HEK293 (cell line): Measurements from ENCODE around the gene PKD2L1.

Source experiments
- CTCF ChIA-PET: fragments of 350-600 bp; formaldehyde crosslinking; extraction: SDS; loops from one replicate; lab custom pipeline; 2021; ENCODE audit warnings: antibody characterized with exemption; lab: Yijun Ruan, JAX
- POLR2A ChIA-PET: fragments of 300-600 bp; formaldehyde crosslinking; extraction: SDS; loops from one replicate; lab custom pipeline; 2020; ENCODE audit warnings: antibody characterized with exemption, inconsistent platforms; lab: Yijun Ruan, JAX
- H3K27ac ChIP-seq: fragments of 200-500 bp; sonication (Bioruptor generic); 2 replicates; pipeline ENCODE4 v1.5.1; 2014; ENCODE audit warnings: low read depth, low read length, control low read depth, inconsistent platforms; ENCODE audit errors: extremely low read depth
- H3K36me3 ChIP-seq, 2 experiments: fragments of 200-500 bp in 1 of 2; sonication (Bioruptor generic) in 1 of 2; 1 replicate in 1 of 2; 2 replicates in 1 of 2; pipeline ENCODE4 v1.5.1; 2014 to 2017; ENCODE audit warnings: inconsistent platforms in 2 of 2, low read length in 2 of 2; ENCODE audit not compliant: control insufficient read depth in 2 of 2, insufficient read depth in 1 of 2
- H3K4me1 ChIP-seq: fragments of 200-500 bp; sonication (Bioruptor generic); 2 replicates; pipeline ENCODE4 v1.5.1; 2014; ENCODE audit warnings: mild to moderate bottlenecking, low read length, inconsistent platforms; ENCODE audit not compliant: control insufficient read depth, insufficient read depth
- H3K4me3 ChIP-seq: 2 replicates; pipeline ENCODE4 v1.5.1; 2011; ENCODE audit warnings: low read depth, mild to moderate bottlenecking, control low read depth, low read length, moderate library complexity
- H3K9me3 ChIP-seq: fragments of 200-500 bp; sonication (Bioruptor generic); 2 replicates; pipeline ENCODE4 v1.5.1; 2014; ENCODE audit warnings: low read depth, low read length, inconsistent platforms; ENCODE audit not compliant: control insufficient read depth, insufficient read depth
- HIC1 ChIP-seq: fragments of 450-650 bp; formaldehyde crosslinking; IDR thresholded peaks from 2 replicates; pipeline ENCODE4 v1.5.1; 2016; ENCODE audit warnings: missing biosample characterization, missing genetic modification characterization
- KLF1 ChIP-seq: fragments of 450-650 bp; formaldehyde crosslinking; IDR thresholded peaks from 2 replicates; pipeline ENCODE4 v1.5.1; 2016; ENCODE audit warnings: missing biosample characterization, missing genetic modification characterization
- KLF7 ChIP-seq: fragments of 450-650 bp; formaldehyde crosslinking; IDR thresholded peaks from 2 replicates; pipeline ENCODE4 v1.5.1; 2016; ENCODE audit warnings: missing biosample characterization, missing genetic modification characterization, borderline replicate concordance
- KLF8 ChIP-seq: fragments of 450-650 bp; formaldehyde crosslinking; IDR thresholded peaks from 2 replicates; pipeline ENCODE4 v1.5.1; 2016; ENCODE audit warnings: missing biosample characterization, missing genetic modification characterization
- KLF9 ChIP-seq: fragments of 450-650 bp; formaldehyde crosslinking; IDR thresholded peaks from 2 replicates; pipeline ENCODE4 v1.5.1; 2016; ENCODE audit warnings: missing biosample characterization, missing genetic modification characterization, low read depth
- PRDM4 ChIP-seq: fragments of 450-650 bp; formaldehyde crosslinking; IDR thresholded peaks from 2 replicates; pipeline ENCODE4 v1.5.1; 2017; ENCODE audit warnings: missing biosample characterization, missing genetic modification characterization
- SCRT1 ChIP-seq: fragments of 450-650 bp; formaldehyde crosslinking; IDR thresholded peaks from 2 replicates; pipeline ENCODE4 v1.5.1; 2016; ENCODE audit warnings: missing biosample characterization, missing genetic modification characterization, borderline replicate concordance
- TRIM28 ChIP-seq: IDR thresholded peaks from 2 replicates; pipeline ENCODE4 v1.6.1; 2011; ENCODE audit warnings: low read length, control low read depth, borderline replicate concordance
- YY1 ChIP-seq: fragments of 450-650 bp; formaldehyde crosslinking; IDR thresholded peaks from 2 replicates; pipeline ENCODE4 v1.5.1; 2018; ENCODE audit warnings: missing biosample characterization, missing genetic modification characterization
- YY2 ChIP-seq: fragments of 450-650 bp; formaldehyde crosslinking; IDR thresholded peaks from 2 replicates; pipeline ENCODE4 v1.5.1; 2016; ENCODE audit warnings: missing biosample characterization, missing genetic modification characterization
- ZBTB20 ChIP-seq: fragments of 450-650 bp; formaldehyde crosslinking; IDR thresholded peaks from 2 replicates; pipeline ENCODE4 v1.5.1; 2016; ENCODE audit warnings: missing biosample characterization, missing genetic modification characterization
- ZNF121 ChIP-seq: fragments of 450-650 bp; formaldehyde crosslinking; IDR thresholded peaks from 2 replicates; pipeline ENCODE4 v1.5.1; 2016; ENCODE audit warnings: missing biosample characterization, missing genetic modification characterization
- ZNF133 ChIP-seq: fragments of 450-650 bp; formaldehyde crosslinking; IDR thresholded peaks from 2 replicates; pipeline ENCODE4 v1.5.1; 2016; ENCODE audit warnings: missing biosample characterization, missing genetic modification characterization
- ZNF18 ChIP-seq: fragments of 450-650 bp; formaldehyde crosslinking; IDR thresholded peaks from 2 replicates; pipeline ENCODE4 v1.5.1; 2016; ENCODE audit warnings: missing biosample characterization, missing genetic modification characterization
- ZNF248 ChIP-seq: fragments of 450-650 bp; formaldehyde crosslinking; IDR thresholded peaks from 2 replicates; pipeline ENCODE4 v1.5.1; 2017; ENCODE audit warnings: missing biosample characterization, missing genetic modification characterization
- ZNF26 ChIP-seq: fragments of 450-650 bp; formaldehyde crosslinking; IDR thresholded peaks from 2 replicates; pipeline ENCODE4 v1.5.1; 2016; ENCODE audit warnings: missing biosample characterization, missing genetic modification characterization
- ZNF707 ChIP-seq: fragments of 450-650 bp; formaldehyde crosslinking; IDR thresholded peaks from 2 replicates; pipeline ENCODE4 v1.5.1; 2016; ENCODE audit warnings: missing biosample characterization, missing genetic modification characterization
- ZNF837 ChIP-seq: fragments of 450-650 bp; formaldehyde crosslinking; IDR thresholded peaks from 2 replicates; pipeline ENCODE4 v1.5.1; 2016; ENCODE audit warnings: missing biosample characterization, missing genetic modification characterization
- TF ChIP-seq, protein P1 (sequence below): fragments of 450-650 bp; formaldehyde crosslinking; IDR thresholded peaks from 2 replicates; pipeline ENCODE4 v1.5.1; 2016; ENCODE audit warnings: missing biosample characterization, missing genetic modification characterization
- TF ChIP-seq, protein P2 (sequence below): fragments of 450-650 bp; formaldehyde crosslinking; IDR thresholded peaks from 2 replicates; pipeline ENCODE4 v1.5.1; 2016; ENCODE audit warnings: missing biosample characterization, missing genetic modification characterization

Gene PKD2L1

DNA sequence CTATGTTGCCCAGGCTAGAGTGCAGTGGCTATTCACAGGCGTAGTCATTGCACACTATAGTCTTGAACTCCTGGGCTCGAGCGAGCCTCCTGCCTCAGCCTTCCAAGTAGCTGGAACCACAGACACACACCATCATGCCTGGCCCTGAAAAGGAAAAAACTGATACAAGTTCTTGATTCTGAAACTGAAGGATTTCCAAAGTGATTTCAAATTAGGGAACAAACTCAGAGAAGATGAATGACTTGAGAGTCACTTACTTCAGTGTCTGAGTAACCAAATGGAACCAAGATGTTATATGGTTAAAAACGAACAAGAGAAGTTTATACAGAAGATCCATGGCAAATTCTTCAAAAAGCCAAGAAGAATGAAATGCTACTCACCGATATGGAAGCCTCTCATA is 77.0 kb downstream of the PKD2L1 start (continued):
- TF ChIP-seq, protein P1, sequence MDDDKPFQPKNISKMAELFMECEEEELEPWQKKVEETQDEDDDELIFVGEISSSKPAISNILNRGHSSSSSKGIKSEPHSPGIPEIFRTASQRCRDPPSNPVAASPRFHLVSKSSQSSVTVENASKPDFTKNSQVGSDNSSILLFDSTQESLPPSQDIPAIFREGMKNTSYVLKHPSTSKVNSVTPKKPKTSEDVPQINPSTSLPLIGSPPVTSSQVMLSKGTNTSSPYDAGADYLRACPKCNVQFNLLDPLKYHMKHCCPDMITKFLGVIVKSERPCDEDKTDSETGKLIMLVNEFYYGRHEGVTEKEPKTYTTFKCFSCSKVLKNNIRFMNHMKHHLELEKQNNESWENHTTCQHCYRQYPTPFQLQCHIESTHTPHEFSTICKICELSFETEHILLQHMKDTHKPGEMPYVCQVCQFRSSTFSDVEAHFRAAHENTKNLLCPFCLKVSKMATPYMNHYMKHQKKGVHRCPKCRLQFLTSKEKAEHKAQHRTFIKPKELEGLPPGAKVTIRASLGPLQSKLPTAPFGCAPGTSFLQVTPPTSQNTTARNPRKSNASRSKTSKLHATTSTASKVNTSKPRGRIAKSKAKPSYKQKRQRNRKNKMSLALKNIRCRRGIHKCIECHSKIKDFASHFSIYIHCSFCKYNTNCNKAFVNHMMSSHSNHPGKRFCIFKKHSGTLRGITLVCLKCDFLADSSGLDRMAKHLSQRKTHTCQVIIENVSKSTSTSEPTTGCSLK (tag by site-specific recombination): no peak
- TF ChIP-seq PRDM4 (tag by site-specific recombination) (no peak), ZNF248 (tag by site-specific recombination) (no peak), HIC1 (tag by site-specific recombination) (no peak), ZNF26 (tag by site-specific recombination) (no peak), ZNF18 (tag by site-specific recombination) (no peak), KLF9 (tag by site-specific recombination) (no peak), ZBTB20 (tag by site-specific recombination) (no peak), KLF8 (tag by site-specific recombination) (no peak)

DNA sequence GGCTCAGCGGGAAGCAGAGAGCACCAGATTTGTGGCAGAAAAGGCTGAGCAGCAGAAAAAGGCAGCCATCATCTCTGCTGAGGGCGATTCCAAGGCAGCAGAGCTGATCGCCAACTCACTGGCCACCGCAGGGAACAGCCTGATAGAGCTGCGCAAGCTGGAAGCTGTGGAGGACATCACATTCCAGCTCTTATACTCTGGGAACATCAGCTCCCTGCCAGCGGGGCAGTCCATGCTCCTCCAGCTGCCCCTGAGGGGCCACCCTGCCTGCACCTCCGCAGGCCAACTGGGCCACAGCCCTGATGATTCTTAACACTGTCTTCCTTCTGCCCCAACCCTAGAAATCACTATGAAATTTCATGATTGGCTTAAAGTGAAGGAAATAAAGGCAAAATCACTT is 81.2 kb downstream of the PKD2L1 start:
- Histone ChIP-seq H3K27ac (no peak overlapping the region), H3K36me3 (peaks cover 61 to 82% of the 10 kb centered on the region in 2 experiments), H3K4me3 (no peak overlapping the region), H3K4me1 (no peaks in the 10 kb centered on the region), H3K9me3 (no peaks in the 10 kb centered on the region)
- ChIA-PET CTCF (no interaction called here), POLR2A (interaction anchor here (0.9 kb wide), 1 partner anchor 13 kb away, joined by 3 read pairs; no protein-coding TSS in a partner anchor)
- TF ChIP-seq, protein P2, sequence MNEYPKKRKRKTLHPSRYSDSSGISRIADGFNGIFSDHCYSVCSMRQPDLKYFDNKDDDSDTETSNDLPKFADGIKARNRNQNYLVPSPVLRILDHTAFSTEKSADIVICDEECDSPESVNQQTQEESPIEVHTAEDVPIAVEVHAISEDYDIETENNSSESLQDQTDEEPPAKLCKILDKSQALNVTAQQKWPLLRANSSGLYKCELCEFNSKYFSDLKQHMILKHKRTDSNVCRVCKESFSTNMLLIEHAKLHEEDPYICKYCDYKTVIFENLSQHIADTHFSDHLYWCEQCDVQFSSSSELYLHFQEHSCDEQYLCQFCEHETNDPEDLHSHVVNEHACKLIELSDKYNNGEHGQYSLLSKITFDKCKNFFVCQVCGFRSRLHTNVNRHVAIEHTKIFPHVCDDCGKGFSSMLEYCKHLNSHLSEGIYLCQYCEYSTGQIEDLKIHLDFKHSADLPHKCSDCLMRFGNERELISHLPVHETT: no peak
- TF ChIP-seq ZNF133: no peak
- no peak for TF ChIP-seq ZNF121 (tag by site-specific recombination)
- no peak for TF ChIP-seq KLF1 (tag by site-specific recombination)
- TF ChIP-seq PRDM4 (tag by site-specific recombination): no peak
- no peak for TF ChIP-seq TRIM28
- TF ChIP-seq YY1 (tag by site-specific recombination): no peak
- no peak for TF ChIP-seq ZNF837
- no peak for TF ChIP-seq ZNF707 (tag by site-specific recombination)
- no peak for TF ChIP-seq YY2 (tag by site-specific recombination)
- no peak for TF ChIP-seq SCRT1 (tag by site-specific recombination)
- TF ChIP-seq KLF7 (tag by site-specific recombination): no peak
